ENCODE data around the gene FCHO2.

The FCHO2 gene

DNA sequence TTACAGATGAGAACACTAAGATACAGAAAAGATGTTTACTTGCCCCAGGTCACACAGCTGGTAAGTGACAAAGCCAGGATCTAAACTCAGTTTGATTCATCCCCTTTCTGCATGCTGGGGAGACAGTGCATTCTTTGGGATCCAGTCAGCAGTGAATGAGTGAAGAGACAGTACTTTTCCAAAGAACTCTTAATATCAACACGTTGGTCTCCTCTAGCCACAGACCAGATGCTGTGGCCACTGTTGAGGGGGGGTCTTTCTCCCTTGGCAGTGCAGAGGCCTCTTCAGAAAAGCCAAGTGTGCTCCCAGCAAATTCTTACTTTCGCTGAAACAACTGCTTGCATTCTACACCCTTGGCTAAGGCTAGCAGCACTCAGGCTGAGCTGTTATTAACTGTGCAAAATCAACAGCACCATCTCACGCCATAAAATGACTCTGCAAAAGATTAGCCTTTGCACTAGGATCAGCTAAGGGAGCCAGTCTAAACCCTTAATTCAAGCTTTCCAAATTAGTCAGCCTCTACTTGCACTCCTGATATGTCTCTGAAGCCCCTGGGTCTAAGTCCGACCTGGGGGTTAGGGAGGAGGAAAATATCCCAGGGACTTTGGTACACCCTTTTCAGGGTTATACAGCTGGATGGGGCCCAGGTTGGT lies 159.7 kb downstream of the FCHO2 start:
- Histone ChIP-seq H3K4me2 (ENCODE audit: low read length) (no peak overlapping the region), H3K4me1 (ENCODE audit: low read length) (peaks cover 18% of the 10 kb centered on the region), H3K27ac (ENCODE audit: low read length) (no peak overlapping the region), H3K27me3 (ENCODE audit: low read depth, low read length) (peaks cover 11% of the 10 kb centered on the region; the same call in 1 of the 2 replicates), H3K36me3 (replicated peaks; ENCODE audit: low read depth, low read length) (no peaks in the 10 kb centered on the region), H2AFZ (ENCODE audit: low read depth, low read length) (no peak overlapping the region), H3K4me3 (ENCODE audit: low read length) (no peak overlapping the region), H3K9ac (ENCODE audit: low read length) (no peak overlapping the region), H3K9me3 (ENCODE audit: insufficient read depth, low read length) (no peaks in the 10 kb centered on the region), H3K79me2 (ENCODE audit: low read length) (no peaks in the 10 kb centered on the region), H4K20me1 (ENCODE audit: insufficient read depth, low read length) (no peaks in the 10 kb centered on the region)
- TF ChIP-seq CTCF (IDR thresholded peaks at IDR 0.05; ENCODE audit: low read depth, low read length) (peak; percentile 20; the same call in 1 of the 2 replicates), EZH2phosphoT487 (IDR thresholded peaks at IDR 0.05; ENCODE audit: low read depth) (no peak)

DNA sequence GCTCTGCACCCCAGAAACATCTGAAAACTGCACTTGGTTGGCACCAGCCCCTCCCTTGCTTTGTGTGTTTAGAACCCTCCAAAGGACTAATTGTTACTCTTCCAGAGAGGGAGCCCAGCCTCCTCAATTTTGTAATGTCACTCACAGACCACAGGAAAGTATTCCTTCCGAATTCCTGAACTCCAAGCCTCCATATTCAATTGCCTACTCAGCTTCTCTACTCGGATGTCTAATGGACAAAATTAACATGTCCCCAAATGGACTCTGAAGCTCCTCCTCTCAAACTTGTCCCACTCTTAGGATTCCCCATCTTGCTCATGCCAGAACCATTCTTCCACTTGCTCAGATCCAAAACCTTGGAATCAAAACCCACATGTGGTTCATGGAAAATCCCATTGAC lies 160.7 kb downstream of the FCHO2 start:
- H3K79me2 ChIP-seq (ENCODE audit: low read length), result no peaks in the 10 kb centered on the region
- H3K27me3 ChIP-seq (ENCODE audit: low read depth, low read length), result peaks cover 19% of the 10 kb centered on the region
- H3K9me3 ChIP-seq (ENCODE audit: insufficient read depth, low read length), result no peaks in the 10 kb centered on the region
- no peak overlapping the region for H3K4me2 ChIP-seq (ENCODE audit: low read length)
- no peak overlapping the region for H3K9ac ChIP-seq (ENCODE audit: low read length)
- TF ChIP-seq CTCF (IDR thresholded peaks at IDR 0.05; ENCODE audit: low read depth, low read length), result no peak
- TF ChIP-seq EZH2phosphoT487 (IDR thresholded peaks at IDR 0.05; ENCODE audit: low read depth), result no peak
- H3K27ac ChIP-seq (ENCODE audit: low read length), result no peak overlapping the region
- no peak overlapping the region for H3K4me3 ChIP-seq (ENCODE audit: low read length)
- no peak overlapping the region for H2AFZ ChIP-seq (ENCODE audit: low read depth, low read length)
- H4K20me1 ChIP-seq (ENCODE audit: insufficient read depth, low read length), result no peaks in the 10 kb centered on the region
- peaks cover 24% of the 10 kb centered on the region for H3K4me1 ChIP-seq (ENCODE audit: low read length)
- H3K36me3 ChIP-seq (replicated peaks; ENCODE audit: low read depth, low read length), result no peaks in the 10 kb centered on the region

- H3K9me3 ChIP-seq (ENCODE audit: insufficient read depth, low read length), result no peaks in the 10 kb centered on the region
- H3K27ac ChIP-seq (ENCODE audit: low read length), result no peak overlapping the region
- H3K4me2 ChIP-seq (ENCODE audit: low read length), result no peak overlapping the region
- peaks cover 28% of the 10 kb centered on the region for H3K4me1 ChIP-seq (ENCODE audit: low read length)
- no peaks in the 10 kb centered on the region for H3K79me2 ChIP-seq (ENCODE audit: low read length)
- H3K27me3 ChIP-seq (ENCODE audit: low read depth, low read length), result peaks cover 26% of the 10 kb centered on the region
- no peak for TF ChIP-seq EZH2phosphoT487 (IDR thresholded peaks at IDR 0.05; ENCODE audit: low read depth)
- no peak for TF ChIP-seq CTCF (IDR thresholded peaks at IDR 0.05; ENCODE audit: low read depth, low read length)
- H4K20me1 ChIP-seq (ENCODE audit: insufficient read depth, low read length), result no peaks in the 10 kb centered on the region
- H3K4me3 ChIP-seq (ENCODE audit: low read length), result no peak overlapping the region
- H2AFZ ChIP-seq (ENCODE audit: low read depth, low read length), result no peak overlapping the region
- H3K9ac ChIP-seq (ENCODE audit: low read length), result no peak overlapping the region
- H3K36me3 ChIP-seq (replicated peaks; ENCODE audit: low read depth, low read length), result no peaks in the 10 kb centered on the region
Observed at GRCh38 chr5:73117088-73117740, 161.4 kb downstream of the FCHO2 start.

DNA sequence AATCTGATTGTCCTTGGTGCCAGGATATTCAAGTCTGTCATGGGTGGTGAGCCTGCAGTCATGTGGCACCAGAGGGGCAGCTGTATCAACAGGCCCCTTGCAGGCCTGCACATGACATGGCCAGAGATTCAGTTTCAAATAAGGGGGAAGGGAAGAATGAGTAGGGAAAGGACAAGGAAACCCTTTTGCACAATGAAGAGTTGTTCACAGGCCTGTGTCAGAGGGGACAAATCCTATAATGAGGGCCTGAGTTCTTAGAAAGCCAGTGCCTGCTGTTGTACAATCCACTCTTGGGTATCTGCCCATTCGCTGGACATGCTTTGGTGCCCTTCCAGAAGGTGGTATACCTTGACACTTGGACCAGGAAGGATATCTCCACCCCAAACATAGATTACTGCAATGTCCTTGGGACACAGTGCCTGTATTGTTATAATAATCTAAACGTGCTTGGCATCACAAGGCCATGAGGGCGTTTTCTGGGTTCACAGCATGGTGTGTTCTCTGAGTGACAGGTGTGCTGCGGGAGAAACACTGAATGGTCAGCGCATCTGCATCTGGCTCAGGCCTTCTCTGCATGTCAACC lies 162.6 kb downstream of the FCHO2 start:
- Histone ChIP-seq H3K4me2 (ENCODE audit: low read length) (no peak overlapping the region), H4K20me1 (ENCODE audit: insufficient read depth, low read length) (no peaks in the 10 kb centered on the region), H3K79me2 (ENCODE audit: low read length) (no peaks in the 10 kb centered on the region), H3K36me3 (replicated peaks; ENCODE audit: low read depth, low read length) (no peaks in the 10 kb centered on the region), H3K27me3 (ENCODE audit: low read depth, low read length) (peaks cover 28% of the 10 kb centered on the region), H3K4me3 (ENCODE audit: low read length) (no peak overlapping the region), H3K27ac (ENCODE audit: low read length) (no peak overlapping the region), H3K9me3 (ENCODE audit: insufficient read depth, low read length) (no peaks in the 10 kb centered on the region), H3K4me1 (ENCODE audit: low read length) (peaks cover 36% of the 10 kb centered on the region), H2AFZ (ENCODE audit: low read depth, low read length) (no peak overlapping the region), H3K9ac (ENCODE audit: low read length) (no peak overlapping the region)
- no peak for TF ChIP-seq CTCF (IDR thresholded peaks at IDR 0.05; ENCODE audit: low read depth, low read length)
- no peak for TF ChIP-seq EZH2phosphoT487 (IDR thresholded peaks at IDR 0.05; ENCODE audit: low read depth)
